ENCODE measurements around the gene DMXL2.

Gene DMXL2

GRCh38 chr15:51580982-51581381 is 41.6 kb downstream of the DMXL2 start:
- Histone ChIP-seq H2BK5ac (ENCODE audit: low read length) (no peak overlapping the region), H2AFZ (ENCODE audit: low read length) (no peak overlapping the region), H2BK12ac (ENCODE audit: low read length) (no peak overlapping the region), H3K4me1 (ENCODE audit: control insufficient read depth in 2 of 2, insufficient read depth in 1 of 2, low read depth in 1 of 2, low read length in 2 of 2) (no peaks in the 10 kb centered on the region), H3K27me3 (ENCODE audit: control insufficient read depth in 3 of 3, insufficient read depth in 3 of 3, low read depth in 1 of 3, low read length in 3 of 3) (no peaks in the 10 kb centered on the region), H3K9me3 (replicated peaks in 1 of 2; ENCODE audit: control insufficient read depth in 2 of 2, insufficient read depth in 1 of 2, low read depth in 1 of 2, low read length in 2 of 2) (no peaks in the 10 kb centered on the region), H3K14ac (ENCODE audit: low read length) (no peak overlapping the region), H3K9ac (ENCODE audit: low read depth, low read length, poor library complexity) (no peak overlapping the region), H3K27ac (replicated peaks; ENCODE audit: low read length) (no peak overlapping the region), H2BK120ac (ENCODE audit: low read depth, low read length) (no peak overlapping the region), H2AK5ac (ENCODE audit: low read depth, low read length) (no peak overlapping the region), H4K91ac (ENCODE audit: low read depth, low read length, poor library complexity) (no peak overlapping the region), H3K23ac (ENCODE audit: low read depth, low read length, poor library complexity) (no peak overlapping the region), H4K8ac (ENCODE audit: low read depth, low read length) (no peak overlapping the region), H3K4me3 (ENCODE audit: low read length in 2 of 2) (no peak overlapping the region), H3K4me2 (ENCODE audit: insufficient read depth, low read length, poor library complexity, severe bottlenecking) (no peak overlapping the region), H3K36me3 (replicated peaks in 1 of 2; ENCODE audit: control insufficient read depth in 2 of 2, insufficient read depth in 2 of 2, low read length in 2 of 2) (no peaks in the 10 kb centered on the region), H2BK15ac (ENCODE audit: low read length) (no peak overlapping the region), H3K18ac (ENCODE audit: low read length) (no peak overlapping the region), H3K4ac (ENCODE audit: low read length) (no peak overlapping the region), H3K79me1 (ENCODE audit: low read depth, low read length) (no peaks in the 10 kb centered on the region)
- DNase-seq (ENCODE audit: low spot score), result no peak
- whole genome bisulfite sequencing, 2 donors (ENCODE audit: extremely low coverage in 2 of 2, insufficient read length in 2 of 2, insufficient replicate concordance in 1 of 2), result no CpG with 5 or more reads among the region's 4 CpGs

DNA sequence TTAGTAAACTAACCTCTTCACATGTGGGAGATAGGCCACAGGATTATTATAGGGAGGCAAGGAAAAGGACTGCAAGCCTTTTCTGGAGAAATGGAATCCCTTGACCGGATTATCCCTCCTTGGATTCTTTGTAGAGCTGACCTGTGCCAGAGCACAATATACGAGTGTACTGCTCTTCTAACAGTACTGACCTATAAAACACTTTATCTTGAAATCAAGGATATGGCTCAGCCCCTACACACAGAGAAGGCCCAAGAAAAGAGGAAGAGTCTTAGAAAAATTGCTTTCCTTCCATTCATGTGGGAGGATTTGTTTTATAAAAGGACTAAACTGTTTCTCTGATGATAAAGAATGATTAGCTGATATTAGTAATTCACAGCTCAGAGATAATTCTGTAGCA is 42.2 kb downstream of the DMXL2 start:
- Histone ChIP-seq H2AK5ac (ENCODE audit: low read depth, low read length) (no peak overlapping the region), H2BK120ac (ENCODE audit: low read depth, low read length) (no peak overlapping the region), H3K36me3 (replicated peaks in 1 of 2; ENCODE audit: control insufficient read depth in 2 of 2, insufficient read depth in 2 of 2, low read length in 2 of 2) (no peaks in the 10 kb centered on the region), H3K4me3 (ENCODE audit: low read length in 2 of 2) (no peak overlapping the region), H4K8ac (ENCODE audit: low read depth, low read length) (no peak overlapping the region), H2BK15ac (ENCODE audit: low read length) (no peak overlapping the region), H3K4ac (ENCODE audit: low read length) (no peak overlapping the region), H2BK12ac (ENCODE audit: low read length) (no peak overlapping the region), H3K79me1 (ENCODE audit: low read depth, low read length) (no peaks in the 10 kb centered on the region), H3K14ac (ENCODE audit: low read length) (no peak overlapping the region), H3K9ac (ENCODE audit: low read depth, low read length, poor library complexity) (no peak overlapping the region), H2BK5ac (ENCODE audit: low read length) (no peak overlapping the region), H3K4me1 (ENCODE audit: control insufficient read depth in 2 of 2, insufficient read depth in 1 of 2, low read depth in 1 of 2, low read length in 2 of 2) (no peaks in the 10 kb centered on the region), H3K23ac (ENCODE audit: low read depth, low read length, poor library complexity) (no peak overlapping the region), H4K91ac (ENCODE audit: low read depth, low read length, poor library complexity) (no peak overlapping the region), H2AFZ (ENCODE audit: low read length) (no peak overlapping the region), H3K18ac (ENCODE audit: low read length) (no peak overlapping the region), H3K27me3 (ENCODE audit: control insufficient read depth in 3 of 3, insufficient read depth in 3 of 3, low read depth in 1 of 3, low read length in 3 of 3) (no peaks in the 10 kb centered on the region), H3K4me2 (ENCODE audit: insufficient read depth, low read length, poor library complexity, severe bottlenecking) (no peak overlapping the region), H3K9me3 (replicated peaks in 1 of 2; ENCODE audit: control insufficient read depth in 2 of 2, insufficient read depth in 1 of 2, low read depth in 1 of 2, low read length in 2 of 2) (no peaks in the 10 kb centered on the region), H3K27ac (replicated peaks; ENCODE audit: low read length) (no peak overlapping the region)
- no peak for DNase-seq (ENCODE audit: low spot score)
- no CpG with 5 or more reads among the region's 2 CpGs for WGBS, 2 donors (ENCODE audit: extremely low coverage in 2 of 2, insufficient read length in 2 of 2, insufficient replicate concordance in 1 of 2)

DNA sequence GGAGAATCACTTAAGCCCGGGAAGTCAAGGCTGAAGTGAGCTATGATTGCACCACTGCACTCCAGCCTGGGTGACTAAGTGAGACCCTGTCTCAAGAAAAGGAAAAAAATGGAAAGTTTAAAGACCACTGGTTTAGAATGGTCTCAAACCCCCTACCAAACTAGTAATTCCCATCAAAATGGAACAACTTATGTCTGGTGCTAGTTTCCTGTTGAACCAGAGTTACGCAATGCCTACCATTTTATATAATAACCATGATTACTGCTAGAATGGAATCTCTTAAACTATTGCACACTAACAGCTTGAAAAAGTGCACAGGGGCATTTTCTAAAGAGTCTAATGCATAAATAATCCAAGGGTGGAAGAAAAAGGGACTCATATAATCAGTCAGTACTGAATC is 43.6 kb downstream of the DMXL2 start:
- Histone ChIP-seq H3K9ac (ENCODE audit: low read depth, low read length, poor library complexity) (no peak overlapping the region), H3K4me3 (ENCODE audit: low read length in 2 of 2) (no peak overlapping the region), H3K23ac (ENCODE audit: low read depth, low read length, poor library complexity) (no peak overlapping the region), H3K9me3 (replicated peaks in 1 of 2; ENCODE audit: control insufficient read depth in 2 of 2, insufficient read depth in 1 of 2, low read depth in 1 of 2, low read length in 2 of 2) (no peaks in the 10 kb centered on the region), H3K14ac (ENCODE audit: low read length) (no peak overlapping the region), H4K8ac (ENCODE audit: low read depth, low read length) (no peak overlapping the region), H3K4ac (ENCODE audit: low read length) (no peak overlapping the region), H4K91ac (ENCODE audit: low read depth, low read length, poor library complexity) (no peak overlapping the region), H2BK5ac (ENCODE audit: low read length) (no peak overlapping the region), H3K79me1 (ENCODE audit: low read depth, low read length) (no peaks in the 10 kb centered on the region), H2AK5ac (ENCODE audit: low read depth, low read length) (no peak overlapping the region), H3K27ac (replicated peaks; ENCODE audit: low read length) (no peak overlapping the region), H3K27me3 (ENCODE audit: control insufficient read depth in 3 of 3, insufficient read depth in 3 of 3, low read depth in 1 of 3, low read length in 3 of 3) (no peaks in the 10 kb centered on the region), H3K36me3 (replicated peaks in 1 of 2; ENCODE audit: control insufficient read depth in 2 of 2, insufficient read depth in 2 of 2, low read length in 2 of 2) (no peaks in the 10 kb centered on the region), H2BK120ac (ENCODE audit: low read depth, low read length) (no peak overlapping the region), H2BK15ac (ENCODE audit: low read length) (no peak overlapping the region), H3K4me1 (ENCODE audit: control insufficient read depth in 2 of 2, insufficient read depth in 1 of 2, low read depth in 1 of 2, low read length in 2 of 2) (no peaks in the 10 kb centered on the region), H3K18ac (ENCODE audit: low read length) (no peak overlapping the region), H2AFZ (ENCODE audit: low read length) (no peak overlapping the region), H2BK12ac (ENCODE audit: low read length) (no peak overlapping the region), H3K4me2 (ENCODE audit: insufficient read depth, low read length, poor library complexity, severe bottlenecking) (no peak overlapping the region)
- DNase-seq (ENCODE audit: low spot score), result no peak
- no CpG with 5 or more reads among the region's 2 CpGs for WGBS, 2 donors (ENCODE audit: extremely low coverage in 2 of 2, insufficient read length in 2 of 2, insufficient replicate concordance in 1 of 2)

DNA sequence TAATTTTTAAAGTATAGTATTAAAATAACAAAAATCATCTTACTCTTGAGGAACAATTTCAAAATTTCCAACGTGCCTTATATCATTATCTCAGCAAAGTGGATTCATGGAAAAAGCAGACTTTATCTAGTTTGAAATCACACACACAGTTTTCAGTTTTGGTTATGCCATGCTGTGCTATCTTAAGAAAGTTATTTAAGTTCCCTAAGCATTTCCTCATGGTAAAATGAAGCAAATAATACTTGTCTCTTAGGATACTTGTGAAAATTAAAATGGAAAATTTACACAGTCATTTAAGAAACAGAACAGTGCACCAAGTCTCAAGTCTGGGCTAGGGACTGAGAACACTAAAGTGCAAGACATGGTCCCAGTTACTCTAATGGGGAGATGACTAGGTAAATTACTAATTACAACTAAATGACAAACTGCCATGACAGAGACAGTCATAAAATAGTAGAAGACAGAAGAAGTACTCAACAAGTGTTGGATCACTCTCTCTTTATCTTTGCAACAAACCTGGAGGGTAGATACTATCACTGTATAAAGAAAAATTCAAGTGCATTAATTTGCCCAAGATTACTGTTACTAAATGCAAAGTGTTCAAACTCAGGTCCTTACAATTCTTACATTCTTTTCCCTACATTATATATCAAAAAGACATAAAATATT is 44.8 kb downstream of the DMXL2 start:
- H3K4me3 ChIP-seq (ENCODE audit: low read length in 2 of 2), result no peak overlapping the region
- H3K27ac ChIP-seq (replicated peaks; ENCODE audit: low read length), result no peak overlapping the region

More for the DNA sequence above, 44.8 kb downstream of the DMXL2 start:
- no peak overlapping the region for H3K4me2 ChIP-seq (ENCODE audit: insufficient read depth, low read length, poor library complexity, severe bottlenecking)
- H3K4ac ChIP-seq (ENCODE audit: low read length), result no peak overlapping the region
- H2AK5ac ChIP-seq (ENCODE audit: low read depth, low read length), result no peak overlapping the region
- DNase-seq (ENCODE audit: low spot score), result no peak
- H3K36me3 ChIP-seq (replicated peaks in 1 of 2; ENCODE audit: control insufficient read depth in 2 of 2, insufficient read depth in 2 of 2, low read length in 2 of 2), result no peaks in the 10 kb centered on the region
- no peak overlapping the region for H2AFZ ChIP-seq (ENCODE audit: low read length)
- H4K8ac ChIP-seq (ENCODE audit: low read depth, low read length), result no peak overlapping the region
- no peak overlapping the region for H3K14ac ChIP-seq (ENCODE audit: low read length)
- no peaks in the 10 kb centered on the region for H3K9me3 ChIP-seq (replicated peaks in 1 of 2; ENCODE audit: control insufficient read depth in 2 of 2, insufficient read depth in 1 of 2, low read depth in 1 of 2, low read length in 2 of 2)
- H3K18ac ChIP-seq (ENCODE audit: low read length), result no peak overlapping the region
- no peak overlapping the region for H4K91ac ChIP-seq (ENCODE audit: low read depth, low read length, poor library complexity)
- no peak overlapping the region for H2BK12ac ChIP-seq (ENCODE audit: low read length)
- H3K79me1 ChIP-seq (ENCODE audit: low read depth, low read length), result peaks cover 2% of the 10 kb centered on the region
- H2BK120ac ChIP-seq (ENCODE audit: low read depth, low read length), result no peak overlapping the region
- H3K27me3 ChIP-seq (ENCODE audit: control insufficient read depth in 3 of 3, insufficient read depth in 3 of 3, low read depth in 1 of 3, low read length in 3 of 3), result no peaks in the 10 kb centered on the region
- no peak overlapping the region for H3K9ac ChIP-seq (ENCODE audit: low read depth, low read length, poor library complexity)
- H2BK15ac ChIP-seq (ENCODE audit: low read length), result no peak overlapping the region
- no CpG with 5 or more reads among the region's 1 CpG for WGBS, 2 donors (ENCODE audit: extremely low coverage in 2 of 2, insufficient read length in 2 of 2, insufficient replicate concordance in 1 of 2)
- no peak overlapping the region for H2BK5ac ChIP-seq (ENCODE audit: low read length)
- H3K23ac ChIP-seq (ENCODE audit: low read depth, low read length, poor library complexity), result no peak overlapping the region
- H3K4me1 ChIP-seq (ENCODE audit: control insufficient read depth in 2 of 2, insufficient read depth in 1 of 2, low read depth in 1 of 2, low read length in 2 of 2), result no peaks in the 10 kb centered on the region
